HepG2 (cell line): Measurements from ENCODE around the gene YY1. TPM values are rescaled to one million over a fixed set of nuclear protein-coding genes. Genes with fewer than 3 reads are reported as not detected.

Experiments used
- CCDC6 ChIP-seq: sonication (generic); formaldehyde crosslinking; IDR thresholded peaks from 2 replicates; pipeline ENCODE4 v1.8.1; 2022; ENCODE audit warnings: mild to moderate bottlenecking, missing genetic modification reagents, moderate library complexity
- FOXJ3 ChIP-seq: sonication (generic); formaldehyde crosslinking; IDR thresholded peaks from 2 replicates; pipeline ENCODE4 v1.4.0; 2020; ENCODE audit warnings: missing genetic modification reagents, mild to moderate bottlenecking, borderline replicate concordance
- GATAD1 ChIP-seq: IDR thresholded peaks from 2 replicates; pipeline ENCODE4 v1.6.1; 2016; ENCODE audit warnings: missing genetic modification reagents, missing compliant biosample characterization
- MIXL1 ChIP-seq: IDR thresholded peaks from 2 replicates; pipeline ENCODE4 v1.6.1; 2016
- MXD4 ChIP-seq: IDR thresholded peaks from 2 replicates; pipeline ENCODE4 v1.6.1; 2016; ENCODE audit warnings: mild to moderate bottlenecking, missing biosample characterization, missing genetic modification reagents
- NFIB ChIP-seq: sonication (generic); formaldehyde crosslinking; IDR thresholded peaks from 2 replicates; pipeline ENCODE4 v1.9.0; 2021; ENCODE audit warnings: missing genetic modification reagents, mild to moderate bottlenecking, borderline replicate concordance
- PATZ1 ChIP-seq: sonication (generic); formaldehyde crosslinking; IDR thresholded peaks from 2 replicates; pipeline ENCODE4 v1.4.0; 2020; ENCODE audit warnings: missing genetic modification reagents
- SOX13 ChIP-seq, 3 experiments: fragments of 450-650 bp in 1 of 3; sonication (generic) in 1 of 3; formaldehyde crosslinking in 1 of 3; IDR thresholded peaks in 2 of 3; conservative IDR thresholded peaks in 1 of 3; 2 replicates each; pipeline versions ENCODE4 v1.5.0 to v1.6.1; 2016 to 2020; ENCODE audit warnings: antibody characterized with exemption in 1 of 3, mild to moderate bottlenecking in 1 of 3, missing compliant biosample characterization in 1 of 3, missing genetic modification reagents in 1 of 3, moderate library complexity in 1 of 3
- SP5 ChIP-seq: IDR thresholded peaks from 2 replicates; pipeline ENCODE4 v1.6.1; 2016; ENCODE audit warnings: low read depth, borderline replicate concordance
- TOE1 ChIP-seq: sonication (generic); formaldehyde crosslinking; IDR thresholded peaks from 2 replicates; pipeline ENCODE4 v1.4.0; 2020; ENCODE audit warnings: mild to moderate bottlenecking, missing genetic modification reagents
- TRIM24 ChIP-seq: sonication (generic); formaldehyde crosslinking; IDR thresholded peaks from 2 replicates; pipeline ENCODE4 v1.8.0; 2022; ENCODE audit warnings: mild to moderate bottlenecking, missing genetic modification reagents
- UBTF ChIP-seq: sonication (generic); formaldehyde crosslinking; IDR thresholded peaks from 2 replicates; pipeline ENCODE4 v1.4.0; 2020; ENCODE audit warnings: mild to moderate bottlenecking, missing genetic modification reagents
- ZBTB7A ChIP-seq: sonication (generic); formaldehyde crosslinking; IDR thresholded peaks from 2 replicates; pipeline ENCODE4 v1.8.0; 2022; ENCODE audit warnings: mild to moderate bottlenecking, missing genetic modification reagents
- ZNF318 ChIP-seq: sonication (generic); formaldehyde crosslinking; IDR thresholded peaks from 2 replicates; pipeline ENCODE4 v1.4.0; 2020; ENCODE audit warnings: mild to moderate bottlenecking, missing genetic modification reagents
- ZNF343 ChIP-seq: sonication (generic); formaldehyde crosslinking; IDR thresholded peaks from 2 replicates; pipeline ENCODE4 v1.4.0; 2020; ENCODE audit warnings: mild to moderate bottlenecking, missing genetic modification reagents
- ZNF616 ChIP-seq: sonication (generic); formaldehyde crosslinking; IDR thresholded peaks from 2 replicates; pipeline ENCODE4 v1.5.0; 2020; ENCODE audit warnings: low read depth, mild to moderate bottlenecking, missing genetic modification reagents
- polyA plus RNA-seq, 8 experiments: library from polyadenylated mRNA; depleted of rRNA in 3 of 8; stranded (reverse) in 7 of 8; unstranded in 1 of 8; fragments of >200 nt; fragmentation: Illumina TruSeq in 4 of 8; extraction: Trizol in 4 of 8; gene quantifications; 2 replicates each; pipeline versions ENCODE4 v1.2.1 to v1.2.3, GENCODE V29; 2011 to 2016; ENCODE audit warnings: low read depth in 4 of 8, missing spikeins in 1 of 8, mixed read lengths in 1 of 8; ENCODE audit not compliant: insufficient read depth in 1 of 8
- total RNA-seq, 5 experiments: library from RNA; depleted of rRNA; stranded (reverse); fragments of >200 nt; fragmentation: Illumina TruSeq; extraction: Trizol; gene quantifications; 2 replicates each; pipeline ENCODE4 v1.2.3, GENCODE V29; 2016; ENCODE audit warnings: low read depth in 1 of 5

Gene YY1
- total and polyA plus RNA-seq, 2 of the 13 experiments (the other 11 are each of a cell fraction or from before 2014, with no cell fraction given): 29.4 to 68.1 TPM

GRCh38 chr14:100290607-100291304 lies 51.8 kb downstream of the YY1 start (continued):
- TF ChIP-seq TOE1 (CRISPR knock-in tag) (no peak), ZNF343 (CRISPR knock-in tag) (peak; percentile 68; the same call in 1 of the 2 replicates), SOX13 (IDR thresholded peaks at IDR 0.05) (no peak), SOX13 (CRISPR knock-in tag; conservative IDR thresholded peaks at IDR 0.05 in 1 of 2, IDR thresholded peaks at IDR 0.05 in 1 of 2) (peak in 1 of 2 experiments; percentile 77; a peak in 2 of 4 replicates), TRIM24 (CRISPR knock-in tag) (0 out of 2 replicates have a peak, but pooled peaks have one; percentile 44), ZNF616 (no peak), CCDC6 (peak; percentile 90; the same call in 1 of the 2 replicates), ZBTB7A (CRISPR knock-in tag) (no peak; the same call in 1 of the 2 replicates), NFIB (no peak), MIXL1 (peak; percentile 75), UBTF (CRISPR knock-in tag) (peak; percentile 68), FOXJ3 (CRISPR knock-in tag) (peak; percentile 70; the same call in 1 of the 2 replicates), PATZ1 (peak; percentile 64; the same call in 1 of the 2 replicates), GATAD1 (CRISPR knock-in tag) (0 out of 2 replicates have a peak, but pooled peaks have one; percentile 39), MXD4 (CRISPR knock-in tag) (0 out of 2 replicates have a peak, but pooled peaks have one; percentile 48), ZNF318 (CRISPR knock-in tag) (peak; percentile 92; the same call in 1 of the 2 replicates), SP5 (CRISPR knock-in tag) (0 out of 2 replicates have a peak, but pooled peaks have one; percentile 40)
